Hepatocyte (in vitro differentiated cells): ENCODE data around the gene ZC3H4. TPM values are rescaled to one million over a fixed set of nuclear protein-coding genes. Genes with fewer than 3 reads are reported as not detected.
A peak's percentile ranks its signal among the peaks of the same experiment; 100 is the strongest.

ENCODE experiments used
- DNase-seq: peaks from one replicate; pipeline ENCODE4 v3.0.0-alpha.2; 2016; ENCODE audit warnings: low spot score
- H2AFZ ChIP-seq: fragments of 200-600 bp; sonication (generic); 2 replicates; pipeline ENCODE4 v1.6.0; 2016; ENCODE audit warnings: antibody characterized with exemption, mild to moderate bottlenecking
- H3K27ac ChIP-seq: fragments of 200-600 bp; sonication (generic); 2 replicates; pipeline ENCODE4 v1.5.1; 2016; ENCODE audit warnings: mild to moderate bottlenecking
- H3K27me3 ChIP-seq: fragments of 200-600 bp; sonication (generic); 2 replicates; pipeline ENCODE4 v1.6.1; 2016
- H3K36me3 ChIP-seq: fragments of 200-600 bp; sonication (generic); replicated peaks from 2 replicates; pipeline ENCODE4 v1.5.1; 2016; ENCODE audit warnings: low read depth; ENCODE audit not compliant: insufficient read depth
- H3K4me1 ChIP-seq: fragments of 200-600 bp; sonication (generic); 2 replicates; pipeline ENCODE4 v1.5.1; 2016; ENCODE audit warnings: mild to moderate bottlenecking, moderate library complexity; ENCODE audit not compliant: insufficient read depth
- H3K4me2 ChIP-seq: fragments of 200-600 bp; sonication (generic); 2 replicates; pipeline ENCODE4 v1.6.0; 2016
- H3K4me3 ChIP-seq: fragments of 200-600 bp; sonication (generic); 2 replicates; pipeline ENCODE4 v1.5.1; 2016; ENCODE audit warnings: mild to moderate bottlenecking
- H3K79me2 ChIP-seq: fragments of 200-600 bp; sonication (generic); 2 replicates; pipeline ENCODE4 v1.6.0; 2017; ENCODE audit warnings: mild to moderate bottlenecking
- H3K9me2 ChIP-seq: fragments of 200-600 bp; sonication (generic); replicated peaks from 2 replicates; pipeline ENCODE4 v1.6.0; 2017; ENCODE audit warnings: mild to moderate bottlenecking; ENCODE audit not compliant: insufficient read depth
- H3K9me3 ChIP-seq: fragments of 200-600 bp; sonication (generic); 2 replicates; pipeline ENCODE4 v1.5.1; 2016; ENCODE audit warnings: low read depth, mild to moderate bottlenecking
- H4K20me1 ChIP-seq: fragments of 200-600 bp; sonication (generic); 2 replicates; pipeline ENCODE4 v1.6.0; 2016; ENCODE audit warnings: mild to moderate bottlenecking; ENCODE audit not compliant: insufficient read depth, poor library complexity, severe bottlenecking
- CTCF ChIP-seq: fragments of 200-600 bp; sonication (generic); IDR thresholded peaks from 2 replicates; pipeline ENCODE4 v1.5.1; 2016; ENCODE audit warnings: antibody characterized with exemption, mild to moderate bottlenecking; ENCODE audit not compliant: poor library complexity
- EZH2 ChIP-seq: fragments of 200-600 bp; sonication (generic); IDR thresholded peaks from 2 replicates; pipeline ENCODE4 v1.6.1; 2016; ENCODE audit warnings: antibody characterized with exemption, mild to moderate bottlenecking, borderline replicate concordance
- EZH2phosphoT487 ChIP-seq: fragments of 200-600 bp; sonication (generic); IDR thresholded peaks from one replicate; pipeline ENCODE4 v1.6.1; 2018; ENCODE audit warnings: antibody characterized with exemption, mild to moderate bottlenecking, low read depth, moderate library complexity; ENCODE audit not compliant: unreplicated experiment, severe bottlenecking
- WGBS: methylation state at CpG from one replicate; pipeline ENCODE4 v1.1.6; 2016; ENCODE audit warnings: low lambda C conversion rate; ENCODE audit errors: missing lambda C conversion rate; 5-methylcytosine and 5-hydroxymethylcytosine counted together
- polyA plus RNA-seq: library from polyadenylated mRNA; unstranded; fragments of >200 nt; fragmentation: Nextera tagmentation; extraction: Ambion mirVana; gene quantifications from 2 replicates; pipeline ENCODE4 v1.2.1, GENCODE V29; 2016
- total RNA-seq: library from RNA; depleted of rRNA; stranded (reverse); fragments of >200 nt; gene quantifications from 2 replicates; pipeline ENCODE4 v1.2.3, GENCODE V29; 2014

Gene ZC3H4
- total and polyA plus RNA-seq, 2 experiments from 2014 or later, result 4.3 to 13.1 TPM

GRCh38 chr19:47095476-47096099 is 18.0 kb downstream of the ZC3H4 start:
- H3K9me2 ChIP-seq, result no peaks in the 10 kb centered on the region
- 74% methylated on average over 9 of the region's 9 CpGs for WGBS
- no peak for DNase-seq
- H3K79me2 ChIP-seq, result peaks cover 86% of the 10 kb centered on the region
- H3K27me3 ChIP-seq, result no peaks in the 10 kb centered on the region
- H3K4me3 ChIP-seq, result no peak overlapping the region
- TF ChIP-seq CTCF (no peak), EZH2phosphoT487 (no peak), EZH2 (no peak)
- H3K27ac ChIP-seq, result peak overlapping the region; percentile 100
- no peak overlapping the region for H2AFZ ChIP-seq
- H3K4me1 ChIP-seq, result peaks cover 63% of the 10 kb centered on the region
- H4K20me1 ChIP-seq, result no peaks in the 10 kb centered on the region
- H3K9me3 ChIP-seq, result no peaks in the 10 kb centered on the region
- H3K36me3 ChIP-seq, result peaks cover 2% of the 10 kb centered on the region
- H3K4me2 ChIP-seq, result peak overlapping the region; percentile 54

GRCh38 chr19:47094557-47095475 is 18.8 kb downstream of the ZC3H4 start:
- H3K4me2 ChIP-seq, result peak overlapping the region; percentile 54
- H3K36me3 ChIP-seq, result peaks cover 2% of the 10 kb centered on the region
- 60% methylated on average over 15 of the region's 15 CpGs for WGBS
- H2AFZ ChIP-seq, result no peak overlapping the region
- H4K20me1 ChIP-seq, result no peaks in the 10 kb centered on the region
- DNase-seq, result peak; percentile 83
- H3K27ac ChIP-seq, result peak overlapping the region; percentile 100
- H3K9me3 ChIP-seq, result no peaks in the 10 kb centered on the region
- H3K79me2 ChIP-seq, result peaks cover 83% of the 10 kb centered on the region
- H3K9me2 ChIP-seq, result no peaks in the 10 kb centered on the region
- H3K4me1 ChIP-seq, result peaks cover 61% of the 10 kb centered on the region
- H3K4me3 ChIP-seq, result no peak overlapping the region
- no peak for TF ChIP-seq EZH2phosphoT487
- no peak for TF ChIP-seq CTCF
- TF ChIP-seq EZH2, result no peak
- H3K27me3 ChIP-seq, result no peaks in the 10 kb centered on the region

- Histone ChIP-seq H3K36me3 (peaks cover 2% of the 10 kb centered on the region), H3K27ac (peak overlapping the region; percentile 100)
- TF ChIP-seq CTCF (no peak), EZH2 (no peak), EZH2phosphoT487 (no peak)
Measured at GRCh38 chr19:47093841-47094240, 19.7 kb downstream of the ZC3H4 start.

More at GRCh38 chr19:47093841-47094240, 19.7 kb downstream of the ZC3H4 start:
- Histone ChIP-seq H3K27me3 (no peaks in the 10 kb centered on the region), H4K20me1 (no peaks in the 10 kb centered on the region), H2AFZ (no peak overlapping the region), H3K4me1 (peaks cover 51% of the 10 kb centered on the region), H3K9me3 (no peaks in the 10 kb centered on the region), H3K79me2 (peaks cover 75% of the 10 kb centered on the region), H3K4me2 (no peak overlapping the region), H3K4me3 (no peak overlapping the region), H3K9me2 (no peaks in the 10 kb centered on the region)
- WGBS, result 80% methylated on average over 10 of the region's 10 CpGs
- no peak for DNase-seq
